ENCODE data around the gene CADPS2. TPM values are rescaled to one million over a fixed set of nuclear protein-coding genes. Genes with fewer than 3 reads are reported as not detected.

The CADPS2 gene
- polyA plus RNA-seq, 1 donor (not counting 4 experiments of a cell fraction or from before 2014, with no cell fraction given) = 0.35 TPM

DNA sequence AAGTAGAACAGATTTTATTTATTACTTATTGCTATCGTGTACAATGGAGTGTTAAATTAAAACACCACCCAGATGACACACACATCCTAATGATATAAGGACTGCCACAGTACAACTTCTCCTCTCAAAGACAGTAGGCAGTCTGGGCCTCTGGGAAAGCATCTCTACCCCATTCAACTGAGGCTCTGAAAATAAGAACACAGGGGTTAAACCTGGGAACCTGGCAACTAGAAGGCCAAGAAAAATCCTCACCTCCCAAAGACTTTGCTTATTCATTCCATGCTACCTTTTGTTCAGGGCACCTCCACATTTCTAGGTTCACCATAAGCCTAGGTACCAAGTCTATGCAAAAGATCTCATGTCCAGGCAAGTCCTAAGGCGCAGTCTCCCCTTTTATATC, 456.3 kb downstream of the CADPS2 start:
- H3K4me1 ChIP-seq (ENCODE audit: control insufficient read depth, extremely low read depth, insufficient read depth, low read length) = no peaks in the 10 kb centered on the region
- H2AFZ ChIP-seq (ENCODE audit: control insufficient read depth, low read length) = peak overlapping the region; percentile 52
- dilution Hi-C loops (cut with MboI; ENCODE audit: extremely low pct_ligation_motif_present, low sequenced_read_pairs) = no loop called here
- no peaks in the 10 kb centered on the region for H4K20me1 ChIP-seq (ENCODE audit: control insufficient read depth, extremely low read depth, insufficient read depth, low read length)
- no peak overlapping the region for H3K4me3 ChIP-seq (ENCODE audit: control insufficient read depth in 2 of 3, extremely low read depth in 1 of 3, insufficient read depth in 2 of 3, low read depth in 1 of 3, low read length in 3 of 3)
- no peak overlapping the region for H3K27ac ChIP-seq (ENCODE audit: control insufficient read depth, insufficient read depth, low read length)
- no peaks in the 10 kb centered on the region for H3K9me1 ChIP-seq (ENCODE audit: control insufficient read depth, extremely low read depth, insufficient read depth, low read length)
- H3K36me3 ChIP-seq (ENCODE audit: control insufficient read depth in 2 of 2, extremely low read depth in 1 of 2, insufficient read depth in 2 of 2, low read length in 2 of 2) = no peaks in the 10 kb centered on the region
- H3K4me2 ChIP-seq (ENCODE audit: control insufficient read depth, extremely low read depth, insufficient read depth, low read depth, low read length) = no peak overlapping the region
- no peaks in the 10 kb centered on the region for H3K9me3 ChIP-seq (ENCODE audit: control insufficient read depth, low read depth, low read length)
- H3K27me3 ChIP-seq (ENCODE audit: control insufficient read depth, extremely low read depth, insufficient read depth, low read length) = no peaks in the 10 kb centered on the region
- FAIRE-seq (no peak), DNase-seq (ENCODE audit: low read depth, low spot score) (no peak)
- no peaks in the 10 kb centered on the region for H3K79me2 ChIP-seq (ENCODE audit: control insufficient read depth, insufficient read depth, low read length)
- no peak for TF ChIP-seq EZH2 (IDR thresholded peaks at IDR 0.05; ENCODE audit: low read length)
- TF ChIP-seq, protein P1, sequence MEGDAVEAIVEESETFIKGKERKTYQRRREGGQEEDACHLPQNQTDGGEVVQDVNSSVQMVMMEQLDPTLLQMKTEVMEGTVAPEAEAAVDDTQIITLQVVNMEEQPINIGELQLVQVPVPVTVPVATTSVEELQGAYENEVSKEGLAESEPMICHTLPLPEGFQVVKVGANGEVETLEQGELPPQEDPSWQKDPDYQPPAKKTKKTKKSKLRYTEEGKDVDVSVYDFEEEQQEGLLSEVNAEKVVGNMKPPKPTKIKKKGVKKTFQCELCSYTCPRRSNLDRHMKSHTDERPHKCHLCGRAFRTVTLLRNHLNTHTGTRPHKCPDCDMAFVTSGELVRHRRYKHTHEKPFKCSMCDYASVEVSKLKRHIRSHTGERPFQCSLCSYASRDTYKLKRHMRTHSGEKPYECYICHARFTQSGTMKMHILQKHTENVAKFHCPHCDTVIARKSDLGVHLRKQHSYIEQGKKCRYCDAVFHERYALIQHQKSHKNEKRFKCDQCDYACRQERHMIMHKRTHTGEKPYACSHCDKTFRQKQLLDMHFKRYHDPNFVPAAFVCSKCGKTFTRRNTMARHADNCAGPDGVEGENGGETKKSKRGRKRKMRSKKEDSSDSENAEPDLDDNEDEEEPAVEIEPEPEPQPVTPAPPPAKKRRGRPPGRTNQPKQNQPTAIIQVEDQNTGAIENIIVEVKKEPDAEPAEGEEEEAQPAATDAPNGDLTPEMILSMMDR (optimal IDR thresholded peaks at IDR 0.05 in 1 of 3, IDR thresholded peaks at IDR 0.05 in 1 of 3, conservative IDR thresholded peaks at IDR 0.05 in 1 of 3; ENCODE audit: extremely low read depth in 1 of 3, insufficient read depth in 2 of 3, low read length in 3 of 3) = no peak
- no peak overlapping the region for H3K9ac ChIP-seq (ENCODE audit: control insufficient read depth, extremely low read depth, insufficient read depth, low read length)

DNA sequence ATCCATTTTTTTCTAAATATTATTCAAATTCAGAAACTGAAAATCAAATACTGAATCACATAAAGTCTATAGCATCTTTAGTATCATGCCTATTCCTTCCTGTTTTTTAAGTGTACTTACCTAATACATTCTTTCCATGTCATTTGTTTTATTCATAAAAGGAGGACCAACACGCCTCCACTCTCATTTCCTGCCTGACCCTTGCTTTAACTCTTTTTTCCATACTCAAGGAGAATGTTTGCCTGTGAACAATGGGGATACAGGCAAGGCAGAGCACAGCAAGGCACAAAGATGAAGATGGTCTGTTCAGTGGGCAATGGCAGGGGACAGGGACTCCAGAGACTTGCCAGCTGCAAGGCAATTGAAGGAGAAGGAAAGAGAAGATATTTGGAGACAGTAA, 460.5 kb downstream of the CADPS2 start:
- no peak overlapping the region for H3K9ac ChIP-seq (ENCODE audit: control insufficient read depth, extremely low read depth, insufficient read depth, low read length)
- dilution Hi-C loops (cut with MboI; ENCODE audit: extremely low pct_ligation_motif_present, low sequenced_read_pairs) = no loop called here
- no peaks in the 10 kb centered on the region for H3K9me3 ChIP-seq (ENCODE audit: control insufficient read depth, low read depth, low read length)
- H2AFZ ChIP-seq (ENCODE audit: control insufficient read depth, low read length) = no peak overlapping the region
- FAIRE-seq (no peak), DNase-seq (ENCODE audit: low read depth, low spot score) (no peak)
- no peaks in the 10 kb centered on the region for H4K20me1 ChIP-seq (ENCODE audit: control insufficient read depth, extremely low read depth, insufficient read depth, low read length)
- H3K27me3 ChIP-seq (ENCODE audit: control insufficient read depth, extremely low read depth, insufficient read depth, low read length) = no peaks in the 10 kb centered on the region
- H3K9me1 ChIP-seq (ENCODE audit: control insufficient read depth, extremely low read depth, insufficient read depth, low read length) = no peaks in the 10 kb centered on the region
- no peak overlapping the region for H3K4me3 ChIP-seq (ENCODE audit: control insufficient read depth in 2 of 3, extremely low read depth in 1 of 3, insufficient read depth in 2 of 3, low read depth in 1 of 3, low read length in 3 of 3)
- no peaks in the 10 kb centered on the region for H3K36me3 ChIP-seq (ENCODE audit: control insufficient read depth in 2 of 2, extremely low read depth in 1 of 2, insufficient read depth in 2 of 2, low read length in 2 of 2)
- no peaks in the 10 kb centered on the region for H3K4me1 ChIP-seq (ENCODE audit: control insufficient read depth, extremely low read depth, insufficient read depth, low read length)
- H3K27ac ChIP-seq (ENCODE audit: control insufficient read depth, insufficient read depth, low read length) = no peak overlapping the region
- H3K4me2 ChIP-seq (ENCODE audit: control insufficient read depth, extremely low read depth, insufficient read depth, low read depth, low read length) = no peak overlapping the region
- TF ChIP-seq EZH2 (IDR thresholded peaks at IDR 0.05; ENCODE audit: low read length) = no peak
- TF ChIP-seq, protein P1 (optimal IDR thresholded peaks at IDR 0.05 in 1 of 3, IDR thresholded peaks at IDR 0.05 in 1 of 3, conservative IDR thresholded peaks at IDR 0.05 in 1 of 3; ENCODE audit: extremely low read depth in 1 of 3, insufficient read depth in 2 of 3, low read length in 3 of 3) = no peak
- H3K79me2 ChIP-seq (ENCODE audit: control insufficient read depth, insufficient read depth, low read length) = no peaks in the 10 kb centered on the region

Measured in keratinocyte (primary cell).